ENCODE results near the gene GP5. TPM values are rescaled to one million over a fixed set of nuclear protein-coding genes. Genes with fewer than 3 reads are reported as not detected.

The GP5 gene
- total RNA-seq, 2 donors from 2014 or later = not detected

- Histone ChIP-seq H3K9me3 (no peaks in the 10 kb centered on the region), H3K36me3 (no peaks in the 10 kb centered on the region), H3K4me3 (no peak overlapping the region), H3K4me1 (replicated peaks) (no peaks in the 10 kb centered on the region), H3K27ac (no peak overlapping the region), H3K27me3 (replicated peaks; ENCODE audit: insufficient read depth) (peaks cover 8% of the 10 kb centered on the region)
- DNase-seq (ENCODE audit: low spot score) = no peak
- no peak for TF ChIP-seq CTCF (IDR thresholded peaks at IDR 0.05)
- TF ChIP-seq POLR2A (IDR thresholded peaks at IDR 0.05) = no peak
- no peak for TF ChIP-seq POLR2AphosphoS5 (IDR thresholded peaks at IDR 0.05)
- WGBS = 73% methylated on average over 10 of the region's 10 CpGs
- intact Hi-C loops (cut with DNase I) = no loop called here
Measured at GRCh38 chr3:194370753-194371152, 28.3 kb downstream of the GP5 start.

- H3K36me3 ChIP-seq = no peaks in the 10 kb centered on the region
- H3K9me3 ChIP-seq = no peaks in the 10 kb centered on the region
- DNase-seq (ENCODE audit: low spot score) = no peak
- TF ChIP-seq POLR2AphosphoS5 (IDR thresholded peaks at IDR 0.05) (no peak), CTCF (IDR thresholded peaks at IDR 0.05) (no peak), POLR2A (IDR thresholded peaks at IDR 0.05) (no peak)
- H3K27me3 ChIP-seq (replicated peaks; ENCODE audit: insufficient read depth) = peaks cover 8% of the 10 kb centered on the region
- intact Hi-C loops (cut with DNase I) = no loop called here
- no peaks in the 10 kb centered on the region for H3K4me1 ChIP-seq (replicated peaks)
- no peak within 1 kb of the TSS for H3K4me3 ChIP-seq
- WGBS = 15% methylated on average over 21 of the region's 21 CpGs
- H3K27ac ChIP-seq = no peak within 1 kb of the TSS
Measured at GRCh38 chr3:194369522-194370279, 29.4 kb downstream of the GP5 start, which contains the start of gene LRRC15. TSS of gene LRRC15 (minus strand) at chr3:194369743. CDS start at chr3:194361043, 8,700 bp downstream.

GRCh38 chr3:194368918-194369317 is 30.1 kb downstream of the GP5 start:
- no peaks in the 10 kb centered on the region for H3K4me1 ChIP-seq (replicated peaks)
- H3K36me3 ChIP-seq = no peaks in the 10 kb centered on the region
- H3K27ac ChIP-seq = no peak overlapping the region
- whole genome bisulfite sequencing = 78% methylated on average over 6 of the region's 6 CpGs
- TF ChIP-seq POLR2A (IDR thresholded peaks at IDR 0.05) (no peak), CTCF (IDR thresholded peaks at IDR 0.05) (no peak)
- intact Hi-C loops (cut with DNase I) = no loop called here
- H3K9me3 ChIP-seq = no peaks in the 10 kb centered on the region
- no peak for DNase-seq (ENCODE audit: low spot score)
- no peak overlapping the region for H3K4me3 ChIP-seq
- peaks cover 8% of the 10 kb centered on the region for H3K27me3 ChIP-seq (replicated peaks; ENCODE audit: insufficient read depth)

GRCh38 chr3:194367992-194368841 is 30.8 kb downstream of the GP5 start:
- no peak for TF ChIP-seq CTCF (IDR thresholded peaks at IDR 0.05)
- no peak for TF ChIP-seq POLR2A (IDR thresholded peaks at IDR 0.05)
- no peak for TF ChIP-seq POLR2AphosphoS5 (IDR thresholded peaks at IDR 0.05)
- no peak overlapping the region for H3K4me3 ChIP-seq
- H3K4me1 ChIP-seq (replicated peaks) = no peaks in the 10 kb centered on the region
- H3K27ac ChIP-seq = no peak overlapping the region
- 62% methylated on average over 18 of the region's 18 CpGs for WGBS
- H3K27me3 ChIP-seq (replicated peaks; ENCODE audit: insufficient read depth) = peaks cover 8% of the 10 kb centered on the region
- intact Hi-C loops (cut with DNase I) = no loop called here
- DNase-seq (ENCODE audit: low spot score) = no peak
- H3K36me3 ChIP-seq = no peaks in the 10 kb centered on the region
- H3K9me3 ChIP-seq = no peaks in the 10 kb centered on the region

Measured in prostate gland (tissue), 2 donors.